Bronchial epithelial cell (primary cell): ENCODE results near the gene RUNX2. TPM values are rescaled to one million over a fixed set of nuclear protein-coding genes. Genes with fewer than 3 reads are reported as not detected.
"Not testable (repeated sequence)": the region's sequence is repeated elsewhere in the genome, so short reads cannot be mapped to it uniquely, and the experiment has no call there.

ENCODE experiments used
- DNase-seq: peaks from one replicate; pipeline ENCODE4 v3.0.0-alpha.2; 2010; ENCODE audit warnings: low read depth
- FAIRE-seq: peaks from 2 replicates; lab custom pipeline; 2011; peaks lifted over from hg19 to GRCh38; lab: Jason Lieb, UNC
- H3K27me3 ChIP-seq: 2 replicates; pipeline ENCODE4 v1.5.1; 2011; ENCODE audit warnings: low read length; ENCODE audit not compliant: control insufficient read depth, insufficient read depth
- H3K36me3 ChIP-seq: 2 replicates; pipeline ENCODE4 v1.5.1; 2011; ENCODE audit warnings: low read length; ENCODE audit not compliant: control insufficient read depth, insufficient read depth
- H3K4me3 ChIP-seq: 2 replicates; pipeline ENCODE4 v1.5.1; 2011; ENCODE audit warnings: mild to moderate bottlenecking, low read depth, low read length, control low read depth
- CTCF ChIP-seq: IDR thresholded peaks from 2 replicates; pipeline ENCODE4 v1.5.1; 2011; ENCODE audit warnings: mild to moderate bottlenecking, moderate library complexity, low read length, control low read depth, inconsistent platforms; ENCODE audit not compliant: insufficient read depth, severe bottlenecking
- total RNA-seq: library from RNA; depleted of rRNA; stranded (reverse); fragments of >200 nt; gene quantifications from 2 replicates; pipeline ENCODE4 v1.2.1, GENCODE V29; 2014

RUNX2 gene
- total RNA-seq, 1 donor from 2014 or later = 0.79 TPM

DNA sequence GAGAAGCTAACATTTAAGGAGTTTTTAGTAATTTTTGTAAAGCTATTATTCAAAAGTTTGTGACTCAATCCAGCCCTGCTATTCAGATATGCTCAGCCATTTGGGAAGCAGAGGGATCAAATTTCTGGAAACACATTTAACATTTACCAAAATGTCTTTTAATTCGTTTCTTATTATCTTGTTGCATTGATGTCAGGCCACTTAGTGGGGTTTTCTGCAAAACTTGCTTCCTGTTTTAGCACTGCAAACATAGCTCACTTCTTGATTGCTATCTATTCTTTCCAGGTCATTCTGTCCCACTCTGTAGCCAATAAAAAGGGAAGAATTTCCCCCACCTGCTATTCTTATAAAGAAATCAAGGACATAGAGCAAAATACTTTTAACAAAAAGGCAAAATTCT, 226.5 kb downstream of the RUNX2 start:
- TF ChIP-seq CTCF = no peak
- no peaks in the 10 kb centered on the region for H3K27me3 ChIP-seq
- FAIRE-seq (no peak), DNase-seq (no peak)
- no peaks in the 10 kb centered on the region for H3K36me3 ChIP-seq
- no peak overlapping the region for H3K4me3 ChIP-seq

- Histone ChIP-seq H3K36me3 (no peaks in the 10 kb centered on the region), H3K4me3 (no peak overlapping the region), H3K27me3 (no peaks in the 10 kb centered on the region)
- TF ChIP-seq CTCF = no peak
- FAIRE-seq = no peak
- DNase-seq = peak; percentile 21
Observed at GRCh38 chr6:45555981-45556771, 228.0 kb downstream of the RUNX2 start.

GRCh38 chr6:45556828-45557227, 228.7 kb downstream of the RUNX2 start:
- DNase-seq (no peak), FAIRE-seq (no peak)
- H3K27me3 ChIP-seq = no peaks in the 10 kb centered on the region
- H3K4me3 ChIP-seq = no peak overlapping the region
- no peak for TF ChIP-seq CTCF
- H3K36me3 ChIP-seq = no peaks in the 10 kb centered on the region

DNA sequence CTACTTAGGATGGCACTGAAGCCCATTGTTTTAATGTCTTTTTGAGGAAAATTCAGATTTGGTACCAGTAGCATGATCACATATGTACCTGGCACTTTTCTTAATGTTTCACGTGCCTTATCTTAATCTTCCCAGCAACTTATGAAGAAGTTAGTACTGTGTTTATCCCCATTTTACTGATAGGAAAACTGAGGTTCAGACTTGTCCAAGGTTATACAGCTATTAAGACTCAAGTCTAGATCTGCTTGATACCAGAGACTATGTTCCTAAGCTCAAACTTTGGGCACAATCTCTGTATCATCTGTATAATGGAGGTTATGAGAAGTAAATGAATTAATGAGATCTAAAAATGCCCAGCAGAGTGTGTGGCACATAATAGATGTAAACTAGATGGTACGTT, 229.3 kb downstream of the RUNX2 start:
- DNase-seq = no peak
- Histone ChIP-seq H3K4me3 (no peak overlapping the region), H3K36me3 (no peaks in the 10 kb centered on the region), H3K27me3 (no peaks in the 10 kb centered on the region)
- TF ChIP-seq CTCF = no peak
- FAIRE-seq = no peak

DNA sequence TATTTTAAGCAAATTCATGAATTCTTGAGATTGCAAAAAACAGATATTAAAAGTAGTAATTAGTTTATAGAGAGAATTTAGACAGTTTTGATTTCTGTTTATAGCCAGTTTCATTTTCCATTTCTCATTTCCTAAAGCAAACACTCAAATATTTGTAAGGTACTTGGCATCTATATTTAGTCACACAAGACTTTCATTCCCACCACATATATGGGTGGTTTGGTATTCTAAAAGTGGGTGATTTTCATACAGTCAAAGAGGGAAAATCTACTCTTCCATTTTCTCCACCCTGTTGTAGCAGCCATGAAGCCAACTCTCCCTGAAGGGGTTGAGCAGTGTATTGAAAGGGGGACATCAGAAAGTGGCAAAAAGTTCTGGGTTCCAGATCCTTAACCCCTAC, 230.7 kb downstream of the RUNX2 start:
- H3K36me3 ChIP-seq = no peaks in the 10 kb centered on the region
- no peak overlapping the region for H3K4me3 ChIP-seq
- no peaks in the 10 kb centered on the region for H3K27me3 ChIP-seq
- DNase-seq = no peak
- no peak for TF ChIP-seq CTCF
- FAIRE-seq = no peak

GRCh38 chr6:45560321-45560820, 232.2 kb downstream of the RUNX2 start:
- not testable (repeated sequence) for DNase-seq, H3K36me3 ChIP-seq, H3K4me3 ChIP-seq, H3K27me3 ChIP-seq, FAIRE-seq
